Left lung (tissue), 10 donors: Measurements from ENCODE around the gene SPTBN5. TPM values are rescaled to one million over a fixed set of nuclear protein-coding genes. Genes with fewer than 3 reads are reported as not detected.

ENCODE experiments used
- ATAC-seq: fragments of 200-7000 bp; cut with Tn5 transposase; one replicate; pipeline ENCODE4 v1.9.1; 2020; ENCODE audit warnings: moderate library complexity
- DNase-seq, 4 donors: peaks; one replicate each; pipeline ENCODE4 v3.0.0-alpha.2; 2013 to 2020
- H3K27ac ChIP-seq, 2 donors: fragments of 200-600 bp; sonication (generic) in 1 of 2; one replicate each; pipeline versions ENCODE4 v1.5.0 to v1.8.0; 2020 to 2021
- H3K27me3 ChIP-seq, 2 donors: fragments of 200-600 bp; sonication (generic) in 1 of 2; one replicate each; pipeline versions ENCODE4 v1.5.0 to v1.8.0; 2020 to 2021
- H3K36me3 ChIP-seq, 2 donors: fragments of 200-600 bp; sonication (generic) in 1 of 2; one replicate each; pipeline versions ENCODE4 v1.5.0 to v1.8.0; 2020 to 2021
- H3K4me1 ChIP-seq, 2 donors: fragments of 200-600 bp; one replicate each; pipeline ENCODE4 v1.8.0; 2021
- H3K4me3 ChIP-seq, 2 donors: fragments of 200-600 bp; sonication (generic) in 1 of 2; one replicate each; pipeline versions ENCODE4 v1.5.0 to v1.8.0; 2020 to 2021; ENCODE audit warnings: mild to moderate bottlenecking in 1 of 2
- H3K9me3 ChIP-seq, 2 donors: fragments of 200-600 bp; sonication (generic) in 1 of 2; one replicate each; pipeline versions ENCODE4 v1.5.0 to v1.8.0; 2020 to 2021
- intact Hi-C, 2 donors: fragments of 100-400 bp; cut with DNase I; formaldehyde crosslinking; loops; one replicate each; pipeline versions ENCODE4 v1.11.2 to v1.14.2; 2022
- polyA plus RNA-seq, 6 donors: library from polyadenylated mRNA; unstranded; fragments of 120-200 nt; gene quantifications; one replicate each; pipeline ENCODE4 v1.2.1, GENCODE V29; 2013; ENCODE audit not compliant: insufficient read length in 6 of 6
- total RNA-seq, 2 donors: library from RNA; stranded (reverse); fragmentation: NEBNext Ultra II Directional; extraction: Animal tissue kit (Norgen Biotek cat#: 25700); gene quantifications; one replicate each; pipeline ENCODE4 v1.2.1, GENCODE V29; 2021
- TF ChIP-seq, protein P1 (sequence below), 2 donors: fragments of 200-600 bp; sonication (generic) in 1 of 2; IDR thresholded peaks; one replicate each; pipeline versions ENCODE4 v1.5.0 to v1.8.0; 2021; ENCODE audit warnings: antibody characterized with exemption in 2 of 2
- donor health status: DM: no; HTN: yes; CAD: no.
- donor health status: DM: no; HTN: no; CAD: no.

Gene SPTBN5
- total and polyA plus RNA-seq, 8 donors: 0.67 to 4.8 (median 1.3) TPM

DNA sequence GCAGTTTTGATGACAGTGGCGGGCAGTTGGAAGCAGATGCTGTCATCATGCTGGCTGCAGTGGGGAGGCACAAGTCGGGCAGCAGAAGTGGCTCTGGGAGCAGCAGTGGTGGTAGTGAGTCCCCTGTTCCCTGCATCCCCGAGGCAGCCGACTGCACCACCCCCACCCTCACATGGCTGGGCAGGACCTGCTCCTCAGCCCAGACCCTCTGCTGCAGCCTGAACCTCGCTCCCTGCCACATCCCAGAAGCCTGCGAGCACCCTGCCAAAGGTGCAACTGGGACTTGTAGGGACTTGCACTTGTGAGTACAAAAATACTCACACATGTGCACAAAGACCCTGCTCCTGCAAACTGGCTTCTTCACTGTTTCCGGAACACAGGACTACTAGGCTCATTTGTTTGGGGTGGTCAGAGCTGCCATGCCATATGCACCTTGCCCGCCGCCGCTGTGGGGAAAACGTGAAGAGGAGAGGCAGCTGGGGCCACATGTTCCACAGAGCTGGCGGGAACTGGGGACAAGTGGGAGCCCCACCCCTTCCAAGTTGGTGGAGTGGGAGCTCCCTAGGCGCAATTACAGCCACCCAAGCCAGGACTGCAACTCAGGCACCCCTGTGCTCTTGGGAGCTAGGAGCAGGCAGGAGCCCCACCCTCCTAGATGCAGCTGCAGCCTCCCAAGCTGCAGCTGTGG is 63.8 kb downstream of the SPTBN5 start:
- intact Hi-C loops: no loop called here
- ATAC-seq (no peak), DNase-seq (peak in 1 of 4 donors; percentile 62)
- Histone ChIP-seq H3K36me3 (peaks cover 0 to 16% of the 10 kb centered on the region in 2 donors), H3K27me3 (no peaks in the 10 kb centered on the region), H3K4me3 (no peak overlapping the region), H3K27ac (no peak overlapping the region), H3K9me3 (no peaks in the 10 kb centered on the region), H3K4me1 (peaks cover 19 to 35% of the 10 kb centered on the region in 2 donors)
- TF ChIP-seq, protein P1, sequence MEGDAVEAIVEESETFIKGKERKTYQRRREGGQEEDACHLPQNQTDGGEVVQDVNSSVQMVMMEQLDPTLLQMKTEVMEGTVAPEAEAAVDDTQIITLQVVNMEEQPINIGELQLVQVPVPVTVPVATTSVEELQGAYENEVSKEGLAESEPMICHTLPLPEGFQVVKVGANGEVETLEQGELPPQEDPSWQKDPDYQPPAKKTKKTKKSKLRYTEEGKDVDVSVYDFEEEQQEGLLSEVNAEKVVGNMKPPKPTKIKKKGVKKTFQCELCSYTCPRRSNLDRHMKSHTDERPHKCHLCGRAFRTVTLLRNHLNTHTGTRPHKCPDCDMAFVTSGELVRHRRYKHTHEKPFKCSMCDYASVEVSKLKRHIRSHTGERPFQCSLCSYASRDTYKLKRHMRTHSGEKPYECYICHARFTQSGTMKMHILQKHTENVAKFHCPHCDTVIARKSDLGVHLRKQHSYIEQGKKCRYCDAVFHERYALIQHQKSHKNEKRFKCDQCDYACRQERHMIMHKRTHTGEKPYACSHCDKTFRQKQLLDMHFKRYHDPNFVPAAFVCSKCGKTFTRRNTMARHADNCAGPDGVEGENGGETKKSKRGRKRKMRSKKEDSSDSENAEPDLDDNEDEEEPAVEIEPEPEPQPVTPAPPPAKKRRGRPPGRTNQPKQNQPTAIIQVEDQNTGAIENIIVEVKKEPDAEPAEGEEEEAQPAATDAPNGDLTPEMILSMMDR (IDR thresholded peaks at IDR 0.05): no peak

DNA sequence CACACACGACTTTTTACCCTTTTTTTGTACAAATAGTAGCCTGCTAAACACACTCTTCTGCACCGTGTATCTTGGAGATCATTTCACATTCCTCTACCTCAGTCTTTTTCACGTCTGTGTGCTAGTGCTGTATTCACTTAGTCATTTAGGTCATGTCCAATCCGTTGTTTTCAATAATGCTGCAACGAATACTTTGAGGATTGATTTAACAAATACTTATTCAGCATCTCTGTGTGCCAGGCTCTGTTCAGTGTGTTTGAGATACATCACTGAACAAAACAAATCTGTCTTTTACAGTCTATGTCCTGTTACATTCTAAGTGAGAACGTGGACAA is 65.1 kb downstream of the SPTBN5 start:
- H3K4me1 ChIP-seq: peaks cover 19 to 35% of the 10 kb centered on the region in 2 donors
- ATAC-seq: peak; percentile 0
- no peaks in the 10 kb centered on the region for H3K27me3 ChIP-seq
- intact Hi-C loops: no loop called here
- peak overlapping the region; percentile 88 to 90 for H3K4me3 ChIP-seq
- TF ChIP-seq, protein P1 (IDR thresholded peaks at IDR 0.05): no peak
- H3K9me3 ChIP-seq: no peaks in the 10 kb centered on the region
- no peak for DNase-seq
- H3K27ac ChIP-seq: peak overlapping the region in 1 of 2 donors; percentile 86
- H3K36me3 ChIP-seq: peaks cover 0 to 29% of the 10 kb centered on the region in 2 donors

DNA sequence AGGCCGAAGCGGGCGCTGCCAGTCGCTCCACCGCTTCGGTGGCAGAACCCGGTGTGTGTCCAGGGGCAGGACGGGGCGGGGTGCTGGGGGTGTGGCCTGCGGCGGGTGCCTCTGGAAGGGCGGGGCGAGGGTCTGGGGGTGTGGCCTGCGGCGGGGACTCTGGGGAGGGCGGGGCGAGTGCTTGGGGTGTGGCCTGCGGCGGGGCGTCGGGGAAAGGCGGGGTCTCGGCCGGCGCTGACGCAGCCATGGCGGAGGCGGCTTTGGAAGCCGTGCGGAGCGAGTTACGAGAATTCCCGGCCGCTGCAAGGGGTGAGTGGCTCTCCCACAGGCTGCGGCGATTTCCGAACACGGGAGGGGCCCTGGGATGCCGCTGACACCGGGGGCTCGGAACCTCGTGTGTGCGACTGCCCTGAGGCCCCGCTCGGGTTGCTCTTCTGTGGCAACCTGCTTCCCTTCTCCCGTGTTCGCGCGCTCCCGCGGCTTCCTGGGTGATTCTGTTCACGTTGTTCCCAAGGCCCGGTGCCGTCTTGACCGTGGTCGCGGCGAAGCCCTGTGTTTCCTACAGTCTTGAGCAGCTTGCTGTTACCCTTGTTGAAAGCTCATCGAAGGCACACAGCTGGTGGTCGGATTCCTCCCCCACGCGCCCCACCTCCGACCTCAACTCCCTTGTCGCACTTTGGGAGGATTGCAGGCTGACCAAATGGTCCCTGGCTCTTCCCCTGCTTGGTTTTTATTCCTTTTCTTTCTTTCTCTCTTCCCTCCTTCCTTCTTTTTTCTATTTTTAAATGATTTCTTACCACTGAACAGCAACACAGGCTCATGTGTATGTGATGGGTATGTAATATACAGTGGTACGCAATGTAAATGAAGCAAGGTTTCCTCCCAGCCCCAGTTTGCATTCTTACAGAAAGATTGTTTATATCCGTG is 65.7 kb downstream of the SPTBN5 start, which contains the start of gene JMJD7:
Gene JMJD7, plus strand, starts transcription at position 213 of the 927 bp plus-strand sequence. Its CDS starts 33 bp downstream, at position 246.
- H3K27me3 ChIP-seq: no peaks in the 10 kb centered on the region
- peaks cover 19 to 35% of the 10 kb centered on the region in 2 donors for H3K4me1 ChIP-seq
- peaks cover 0 to 35% of the 10 kb centered on the region in 2 donors for H3K36me3 ChIP-seq
- H3K27ac ChIP-seq: peak within 1 kb of the TSS; percentile 71 to 86
- ATAC-seq (peak; percentile 98), DNase-seq (peak; percentile 87 to 100 (median 96))
- peak within 1 kb of the TSS; percentile 88 to 90 for H3K4me3 ChIP-seq
- no peaks in the 10 kb centered on the region for H3K9me3 ChIP-seq
- TF ChIP-seq, protein P1 (IDR thresholded peaks at IDR 0.05): no peak
- intact Hi-C loops: no loop called here

DNA sequence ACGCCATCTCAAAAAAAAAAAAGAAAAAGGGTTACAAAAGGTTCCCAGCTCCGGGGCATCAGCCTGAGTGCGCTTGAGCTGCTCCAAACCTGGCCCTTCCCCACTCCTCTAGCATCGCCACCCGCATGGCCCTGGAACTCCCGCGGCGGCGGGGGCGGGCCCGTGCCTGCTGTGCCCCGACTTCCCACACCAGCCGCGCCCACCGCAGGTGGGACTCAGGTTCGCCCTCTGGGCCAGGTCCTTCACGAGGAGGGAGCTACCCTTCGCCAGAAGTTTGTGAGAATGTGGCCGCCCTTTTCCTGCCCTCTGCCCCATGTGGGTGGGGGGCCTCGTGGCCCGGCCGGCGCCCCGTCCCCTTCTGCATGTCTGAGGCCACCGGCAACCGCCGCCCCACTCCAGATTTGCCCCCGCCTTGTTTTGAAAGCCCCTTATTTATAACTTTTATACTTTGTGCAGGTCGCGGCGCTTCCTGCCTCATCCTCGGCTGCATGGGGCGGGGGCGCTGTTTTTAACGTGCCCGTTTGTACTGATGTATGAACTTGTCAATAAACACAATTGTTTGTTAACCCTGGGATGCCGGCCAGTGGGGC is 66.5 kb downstream of the SPTBN5 start:
- peaks cover 0 to 42% of the 10 kb centered on the region in 2 donors for H3K36me3 ChIP-seq

More for the DNA sequence above, 66.5 kb downstream of the SPTBN5 start:
- intact Hi-C loops: no loop called here
- Histone ChIP-seq H3K27me3 (no peaks in the 10 kb centered on the region), H3K4me3 (peak overlapping the region; percentile 88 to 90), H3K9me3 (no peaks in the 10 kb centered on the region), H3K27ac (no peak overlapping the region), H3K4me1 (peaks cover 12 to 35% of the 10 kb centered on the region in 2 donors)
- DNase-seq (peak in 2 of 4 donors; percentile 28 to 87), ATAC-seq (peak; percentile 25)
- TF ChIP-seq, protein P1 (IDR thresholded peaks at IDR 0.05): no peak
